Stimulated activated naive CD8-positive, alpha-beta T cell treated with anti-CD3 and anti-CD28 coated beads, Interleukin-15, amount 100 ng/mL, for 72 hours (primary cell): ENCODE results near the gene OLFM4.

ENCODE experiments used
- ATAC-seq: fragments of 150-1000 bp; cut with Tn5 transposase; 2 replicates; pipeline ENCODE4 v1.10.0; 2021; ENCODE audit warnings: mild to moderate bottlenecking, moderate library complexity
- DNase-seq, 2 donors: peaks; one replicate each; pipeline ENCODE4 v3.0.0; 2021 to 2022
- H3K27ac Mint-ChIP-seq, 2 donors: one replicate each; pipeline ENCODE4 v1.8.0; 2022; ENCODE audit warnings: mild to moderate bottlenecking in 2 of 2, mixed read lengths in 2 of 2, moderate library complexity in 2 of 2
- H3K27me3 Mint-ChIP-seq: one replicate; pipeline ENCODE4 v1.8.0; 2022; ENCODE audit warnings: mixed read lengths
- H3K4me1 Mint-ChIP-seq: one replicate; pipeline ENCODE4 v1.8.0; 2022; ENCODE audit warnings: mild to moderate bottlenecking, mixed read lengths
- H3K4me3 Mint-ChIP-seq, 2 donors: one replicate each; pipeline ENCODE4 v1.8.0; 2022; ENCODE audit warnings: mild to moderate bottlenecking in 2 of 2, mixed read lengths in 2 of 2, moderate library complexity in 1 of 2
- H3K9me3 Mint-ChIP-seq, 2 donors: one replicate each; pipeline ENCODE4 v1.8.0; 2022; ENCODE audit warnings: mixed read lengths in 2 of 2

Gene OLFM4

DNA sequence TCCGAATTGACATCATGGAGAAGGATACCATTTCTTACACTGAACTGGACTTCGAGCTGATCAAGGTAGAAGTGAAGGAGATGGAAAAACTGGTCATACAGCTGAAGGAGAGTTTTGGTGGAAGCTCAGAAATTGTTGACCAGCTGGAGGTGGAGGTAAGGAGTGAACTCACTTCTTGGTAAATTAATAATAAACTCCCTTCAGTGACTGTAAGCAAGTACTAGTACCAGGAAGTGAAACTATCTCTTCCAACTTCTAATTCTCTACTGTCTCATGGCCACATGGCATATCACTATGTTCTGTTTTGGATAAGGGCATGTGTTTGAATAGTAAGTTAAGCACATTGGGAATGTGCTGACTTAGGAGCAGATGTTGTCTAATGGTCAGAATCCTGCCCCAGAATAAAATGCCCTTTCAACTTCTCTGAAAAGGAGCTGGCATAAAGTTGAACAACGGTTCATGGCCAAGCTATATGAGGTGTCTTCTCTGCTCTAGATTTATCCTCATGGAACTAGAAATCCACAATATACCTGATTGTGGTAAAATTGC lies 13.4 kb downstream of the OLFM4 start:
- H3K27me3 Mint-ChIP-seq, result no peaks in the 10 kb centered on the region

DNA sequence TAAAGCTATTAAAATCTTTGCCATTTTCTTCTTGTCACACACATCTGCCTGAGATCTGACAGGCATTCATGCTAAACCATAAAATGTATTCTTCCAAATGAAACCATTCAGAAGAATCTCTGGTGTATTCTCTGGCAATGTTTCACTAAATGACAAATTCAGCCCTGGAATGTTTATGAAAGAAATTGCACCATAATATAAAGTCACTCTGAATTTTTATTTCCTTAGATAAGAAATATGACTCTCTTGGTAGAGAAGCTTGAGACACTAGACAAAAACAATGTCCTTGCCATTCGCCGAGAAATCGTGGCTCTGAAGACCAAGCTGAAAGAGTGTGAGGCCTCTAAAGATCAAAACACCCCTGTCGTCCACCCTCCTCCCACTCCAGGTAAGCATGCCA lies 14.3 kb downstream of the OLFM4 start:
- Mint-ChIP-seq H3K4me3 (no peak overlapping the region), H3K4me1 (no peaks in the 10 kb centered on the region), H3K27me3 (no peaks in the 10 kb centered on the region), H3K27ac (no peak overlapping the region), H3K9me3 (peaks cover 0 to 4% of the 10 kb centered on the region in 2 donors)
- DNase-seq (no peak), ATAC-seq (no peak)

More for the DNA sequence above, 13.4 kb downstream of the OLFM4 start:
- no peak overlapping the region for H3K4me3 Mint-ChIP-seq
- DNase-seq, result no peak
- no peaks in the 10 kb centered on the region for H3K4me1 Mint-ChIP-seq
- ATAC-seq, result no peak
- no peak overlapping the region for H3K27ac Mint-ChIP-seq
- peaks cover 0 to 2% of the 10 kb centered on the region in 2 donors for H3K9me3 Mint-ChIP-seq

DNA sequence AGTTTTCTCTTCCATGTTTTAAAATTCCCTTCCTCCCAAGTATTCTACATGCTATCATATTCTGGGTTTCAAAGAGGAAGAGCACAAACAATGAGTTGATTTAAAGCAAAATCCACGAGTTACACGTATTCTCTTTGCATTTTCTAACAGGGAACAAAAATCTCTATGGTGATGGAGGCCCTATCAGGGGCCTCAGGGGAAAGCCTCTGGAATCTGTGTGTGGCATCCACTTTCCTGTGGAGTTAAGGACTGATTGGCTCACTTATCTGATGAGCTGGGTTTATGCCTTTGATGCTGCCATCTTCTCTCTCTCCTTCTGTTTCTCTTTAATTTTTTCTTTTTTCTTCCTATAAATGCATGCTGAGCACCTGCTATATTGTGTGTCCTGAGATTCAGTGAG lies 14.8 kb downstream of the OLFM4 start:
- no peaks in the 10 kb centered on the region for H3K4me1 Mint-ChIP-seq
- no peaks in the 10 kb centered on the region for H3K27me3 Mint-ChIP-seq
- peaks cover 0 to 4% of the 10 kb centered on the region in 2 donors for H3K9me3 Mint-ChIP-seq
- no peak overlapping the region for H3K4me3 Mint-ChIP-seq
- no peak overlapping the region for H3K27ac Mint-ChIP-seq
- DNase-seq, result no peak
- ATAC-seq, result no peak

DNA sequence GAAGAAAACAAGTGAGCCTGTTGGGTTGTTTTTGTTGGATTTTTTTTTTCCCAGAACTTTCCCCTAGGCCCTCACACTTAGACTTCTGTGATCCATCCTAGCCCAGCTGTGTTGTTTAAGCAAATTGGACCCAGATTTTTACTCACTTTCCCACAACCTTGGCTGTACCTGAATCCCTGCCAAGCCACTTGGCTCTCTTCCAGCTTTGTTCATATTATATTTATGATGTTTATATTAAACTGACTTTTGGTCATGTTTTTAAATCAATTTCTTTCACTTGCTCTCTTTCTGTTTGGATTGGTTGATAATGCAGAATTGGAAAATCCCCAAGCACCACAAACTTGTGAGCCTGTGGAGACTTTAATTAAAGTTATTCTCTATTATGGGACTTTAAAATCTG lies 16.6 kb downstream of the OLFM4 start:
- no peak overlapping the region for H3K27ac Mint-ChIP-seq

DNA sequence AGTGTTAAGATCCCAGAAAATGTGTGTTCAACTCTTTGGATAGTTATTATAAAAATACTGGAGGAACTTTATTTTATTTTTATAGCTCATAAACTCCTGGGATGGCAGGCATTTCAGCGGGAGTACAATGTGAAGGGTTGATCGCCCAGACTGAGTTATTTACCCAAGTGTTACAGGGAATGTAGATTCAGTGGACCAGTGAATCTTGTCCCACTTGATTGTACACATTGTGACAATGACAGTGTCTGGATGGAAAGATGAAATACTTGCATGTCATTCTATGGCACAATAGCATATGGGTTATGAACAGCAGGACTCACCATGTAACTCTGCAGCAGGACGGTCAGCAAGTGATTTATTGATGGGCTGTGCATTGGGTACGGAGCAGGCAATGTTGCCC lies 20.3 kb downstream of the OLFM4 start:
- Mint-ChIP-seq H3K27ac (no peak overlapping the region), H3K4me1 (no peaks in the 10 kb centered on the region), H3K27me3 (no peaks in the 10 kb centered on the region), H3K4me3 (no peak overlapping the region), H3K9me3 (peaks cover 0 to 4% of the 10 kb centered on the region in 2 donors)
- ATAC-seq (no peak), DNase-seq (no peak)

More for the DNA sequence above, 16.6 kb downstream of the OLFM4 start:
- H3K9me3 Mint-ChIP-seq, result peaks cover 0 to 4% of the 10 kb centered on the region in 2 donors
- H3K4me1 Mint-ChIP-seq, result no peaks in the 10 kb centered on the region
- ATAC-seq (no peak), DNase-seq (no peak)
- no peak overlapping the region for H3K4me3 Mint-ChIP-seq
- no peaks in the 10 kb centered on the region for H3K27me3 Mint-ChIP-seq

DNA sequence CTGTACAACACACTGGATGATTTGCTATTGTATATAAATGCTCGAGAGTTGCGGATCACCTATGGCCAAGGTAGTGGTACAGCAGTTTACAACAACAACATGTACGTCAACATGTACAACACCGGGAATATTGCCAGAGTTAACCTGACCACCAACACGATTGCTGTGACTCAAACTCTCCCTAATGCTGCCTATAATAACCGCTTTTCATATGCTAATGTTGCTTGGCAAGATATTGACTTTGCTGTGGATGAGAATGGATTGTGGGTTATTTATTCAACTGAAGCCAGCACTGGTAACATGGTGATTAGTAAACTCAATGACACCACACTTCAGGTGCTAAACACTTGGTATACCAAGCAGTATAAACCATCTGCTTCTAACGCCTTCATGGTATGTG lies 21.5 kb downstream of the OLFM4 start:
- ATAC-seq (no peak), DNase-seq (no peak)
- H3K27me3 Mint-ChIP-seq, result no peaks in the 10 kb centered on the region
- no peak overlapping the region for H3K4me3 Mint-ChIP-seq
- no peak overlapping the region for H3K27ac Mint-ChIP-seq
- H3K4me1 Mint-ChIP-seq, result no peaks in the 10 kb centered on the region
- peaks cover 0 to 4% of the 10 kb centered on the region in 2 donors for H3K9me3 Mint-ChIP-seq

DNA sequence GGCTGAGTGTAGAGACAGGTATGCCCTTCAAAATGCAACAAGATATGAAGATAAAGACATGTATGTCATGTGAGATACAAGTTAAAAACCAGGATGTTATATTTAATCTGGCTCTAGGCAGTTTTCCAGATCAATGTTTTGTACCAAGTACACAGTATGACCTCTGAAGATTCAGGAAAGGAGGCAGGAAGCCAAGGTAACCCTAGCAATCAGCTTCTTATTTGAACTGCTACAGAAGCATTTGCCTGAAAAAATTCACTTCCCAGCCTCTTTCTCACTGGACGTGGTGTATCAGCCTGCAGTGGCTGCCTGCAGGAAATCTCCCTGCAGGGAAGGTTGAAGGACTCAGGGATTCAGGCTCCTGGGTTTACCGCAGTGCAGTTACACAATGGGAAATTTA lies 24.1 kb downstream of the OLFM4 start:
- no peak overlapping the region for H3K4me3 Mint-ChIP-seq
- no peaks in the 10 kb centered on the region for H3K27me3 Mint-ChIP-seq
- no peak overlapping the region for H3K27ac Mint-ChIP-seq
- ATAC-seq (no peak), DNase-seq (no peak)
- H3K4me1 Mint-ChIP-seq, result no peaks in the 10 kb centered on the region
- H3K9me3 Mint-ChIP-seq, result no peaks in the 10 kb centered on the region

DNA sequence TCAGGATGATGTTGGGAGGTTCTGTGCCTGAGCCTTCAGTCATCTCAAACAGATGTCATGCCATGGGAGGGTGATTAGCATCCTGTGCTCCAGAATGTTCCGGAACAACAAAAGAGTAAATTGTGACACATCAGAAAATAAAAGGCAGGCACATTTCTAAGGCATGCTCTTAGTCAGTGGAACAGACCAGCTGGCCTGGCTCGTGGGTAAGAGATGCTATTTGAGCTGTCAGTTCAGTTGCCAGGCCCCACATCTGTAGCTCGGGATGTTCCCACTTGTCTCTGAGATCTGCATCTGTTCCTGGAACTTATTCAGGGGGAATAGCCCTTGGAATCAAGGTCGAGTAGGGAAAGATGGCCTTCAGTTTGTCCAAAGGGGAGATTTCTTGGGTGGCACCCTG lies 26.0 kb downstream of the OLFM4 start:
- no peaks in the 10 kb centered on the region for H3K9me3 Mint-ChIP-seq
- H3K4me1 Mint-ChIP-seq, result no peaks in the 10 kb centered on the region
- no peak overlapping the region for H3K4me3 Mint-ChIP-seq
- ATAC-seq (no peak), DNase-seq (no peak)
- H3K27ac Mint-ChIP-seq, result no peak overlapping the region
- no peaks in the 10 kb centered on the region for H3K27me3 Mint-ChIP-seq

DNA sequence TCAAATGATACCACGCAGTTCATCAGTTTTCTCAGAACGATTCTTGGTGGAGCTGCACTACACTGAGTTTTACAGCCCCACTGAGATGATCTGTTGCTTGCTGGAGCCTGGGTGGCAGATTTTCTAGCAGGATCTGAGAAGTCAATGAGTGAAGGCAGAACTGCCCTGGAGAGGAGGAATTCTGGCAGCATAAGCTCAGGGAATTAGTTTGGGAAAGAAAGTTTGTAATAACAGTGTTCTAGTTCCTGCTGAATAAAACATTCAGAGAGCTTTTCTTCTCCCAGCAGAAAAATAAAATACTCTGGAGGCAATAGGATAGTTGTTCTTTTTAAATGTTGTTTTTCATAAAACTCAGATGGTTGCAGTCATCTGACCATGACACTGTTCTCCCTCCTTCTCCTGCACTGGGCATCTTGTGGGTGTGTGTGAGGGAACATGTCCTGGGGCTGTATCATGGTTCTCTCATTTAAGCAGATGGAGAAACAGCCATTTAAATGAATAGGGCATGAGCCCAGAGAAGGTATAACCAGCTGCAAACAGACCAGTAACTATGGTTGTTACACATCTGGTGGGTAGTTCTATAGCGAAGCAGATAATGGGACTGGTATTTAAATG lies 29.6 kb downstream of the OLFM4 start:
- no peaks in the 10 kb centered on the region for H3K27me3 Mint-ChIP-seq
- H3K9me3 Mint-ChIP-seq, result no peaks in the 10 kb centered on the region
- H3K27ac Mint-ChIP-seq, result no peak overlapping the region
- no peak for ATAC-seq
- H3K4me1 Mint-ChIP-seq, result no peaks in the 10 kb centered on the region
- DNase-seq, result no peak
- H3K4me3 Mint-ChIP-seq, result no peak overlapping the region

DNA sequence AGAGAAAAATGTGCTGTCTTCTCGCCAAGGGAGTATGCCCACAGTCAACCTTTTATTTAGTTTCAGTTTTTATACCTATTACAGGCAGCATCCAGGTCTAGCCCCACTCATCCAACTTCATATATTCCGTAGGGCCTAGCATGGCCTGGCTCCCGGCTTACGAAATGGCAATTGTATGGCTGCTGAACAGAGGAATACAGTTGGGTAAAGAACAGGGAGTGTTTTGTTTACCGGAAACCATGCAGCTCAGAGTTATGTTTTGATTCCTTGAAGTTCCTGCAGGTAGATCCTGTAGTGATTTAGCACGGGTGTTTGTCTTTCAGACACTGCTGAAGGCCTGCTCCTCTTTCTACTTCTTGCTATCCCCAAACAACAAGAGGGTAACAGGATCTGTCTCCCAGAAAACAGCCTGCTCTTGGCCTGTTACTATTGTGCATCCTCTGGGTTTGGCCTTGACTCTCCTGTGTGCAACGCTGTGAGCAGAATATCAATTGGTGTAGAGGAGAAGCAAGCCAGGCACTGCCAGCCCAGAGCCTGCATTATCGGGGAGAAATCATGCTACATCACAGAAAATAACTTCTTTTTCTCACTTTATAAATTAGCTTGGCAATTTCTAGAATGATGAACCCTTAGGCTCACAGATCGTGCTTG lies 32.4 kb downstream of the OLFM4 start:
- no peak for DNase-seq
- Mint-ChIP-seq H3K4me3 (no peak overlapping the region), H3K4me1 (no peaks in the 10 kb centered on the region), H3K27ac (no peak overlapping the region), H3K27me3 (no peaks in the 10 kb centered on the region), H3K9me3 (peaks cover 0 to 6% of the 10 kb centered on the region in 2 donors)
- ATAC-seq, result no peak

DNA sequence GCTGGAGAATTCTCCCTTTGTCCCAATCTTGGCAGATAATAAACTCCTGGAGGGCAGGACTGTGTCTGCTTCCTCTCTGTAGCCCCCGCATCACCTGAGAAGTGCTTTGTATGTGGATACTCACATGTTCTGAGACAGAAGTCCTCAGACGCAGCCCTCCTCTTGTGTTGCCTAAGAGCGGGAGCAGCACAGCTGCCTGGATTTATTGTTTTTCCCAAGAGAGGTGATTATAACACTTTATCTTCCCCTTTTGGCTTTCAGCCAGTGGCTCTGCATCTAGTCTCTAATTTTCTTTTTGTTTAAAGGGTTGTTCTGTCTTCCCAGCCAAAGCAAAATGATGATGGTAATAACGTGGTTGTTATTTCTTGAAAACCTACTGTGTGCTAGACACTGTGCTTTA lies 36.1 kb downstream of the OLFM4 start:
- Mint-ChIP-seq H3K4me1 (no peaks in the 10 kb centered on the region), H3K27ac (no peak overlapping the region), H3K4me3 (no peak overlapping the region), H3K27me3 (no peaks in the 10 kb centered on the region), H3K9me3 (peaks cover 0 to 6% of the 10 kb centered on the region in 2 donors)
- no peak for ATAC-seq
- DNase-seq, result no peak

DNA sequence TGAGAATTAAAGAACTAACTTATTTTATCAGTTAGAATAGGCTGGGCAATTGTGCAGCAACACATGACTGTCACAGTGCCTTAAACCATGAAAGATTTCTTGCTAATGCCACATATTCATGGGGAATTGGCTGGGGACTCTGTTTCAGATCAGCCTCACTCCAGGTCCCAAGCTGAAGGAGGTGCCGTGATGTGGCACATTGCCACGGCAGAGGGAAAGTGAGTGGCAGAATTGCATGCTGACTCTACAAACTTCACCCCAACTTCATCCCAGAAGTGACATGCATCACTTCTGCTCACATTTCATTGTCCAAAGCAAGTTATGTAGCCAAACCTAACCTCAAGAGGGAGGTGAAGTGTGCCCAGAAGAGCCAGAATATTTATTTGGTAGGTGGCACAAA lies 37.8 kb downstream of the OLFM4 start:
- Mint-ChIP-seq H3K9me3 (peaks cover 0 to 6% of the 10 kb centered on the region in 2 donors), H3K27ac (no peak overlapping the region), H3K4me1 (no peaks in the 10 kb centered on the region), H3K27me3 (no peaks in the 10 kb centered on the region), H3K4me3 (no peak overlapping the region)
- no peak for ATAC-seq
- no peak for DNase-seq

DNA sequence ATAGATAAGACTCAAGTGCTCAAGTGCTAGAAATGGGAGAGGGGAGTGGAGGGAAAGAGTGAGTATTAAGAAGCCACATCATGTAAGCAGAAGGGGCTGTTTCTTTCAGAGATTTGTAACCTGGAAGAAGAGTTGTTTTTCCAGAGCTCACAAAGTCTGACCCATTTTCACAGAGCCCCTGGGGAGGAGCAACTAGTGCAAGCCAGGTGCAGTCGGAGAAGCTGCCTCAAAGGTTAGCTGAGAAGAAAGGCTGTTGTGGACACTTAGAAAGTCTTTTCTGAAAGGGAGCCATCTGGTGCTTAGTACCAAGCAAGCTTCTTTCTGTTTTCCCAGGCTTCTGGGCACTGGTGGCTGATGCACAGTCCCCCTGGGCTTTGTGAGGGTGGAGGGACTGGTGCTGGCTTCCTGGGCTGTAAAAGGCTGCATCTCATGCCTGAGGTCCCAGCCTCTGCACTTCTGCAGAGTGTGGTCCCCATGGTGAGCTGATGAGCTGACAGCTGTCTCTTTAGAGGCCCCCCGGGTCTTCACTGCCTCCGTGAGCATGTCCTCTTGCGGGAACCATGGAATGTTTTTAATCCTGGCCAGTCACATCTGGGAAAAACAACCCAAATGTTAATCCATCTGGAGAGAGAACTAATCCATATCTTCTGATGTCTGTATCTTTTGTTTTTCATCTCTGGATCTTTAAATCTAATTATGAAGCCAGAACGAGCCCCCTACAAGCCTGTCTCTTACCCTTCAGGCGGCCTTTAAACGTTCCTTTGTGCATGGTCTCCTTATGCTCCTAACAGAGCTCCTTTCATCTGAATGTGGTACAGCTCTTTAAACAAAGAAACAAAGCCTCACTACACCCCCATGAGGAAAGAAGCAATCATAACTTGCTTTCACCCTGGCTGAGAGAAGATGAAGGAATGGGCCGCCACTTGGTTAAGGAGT lies 40.2 kb downstream of the OLFM4 start:
- ATAC-seq, result no peak
- H3K27me3 Mint-ChIP-seq, result no peaks in the 10 kb centered on the region
- no peak overlapping the region for H3K27ac Mint-ChIP-seq
- H3K4me3 Mint-ChIP-seq, result no peak overlapping the region
- H3K9me3 Mint-ChIP-seq, result peaks cover 0 to 6% of the 10 kb centered on the region in 2 donors
- H3K4me1 Mint-ChIP-seq, result no peaks in the 10 kb centered on the region
- DNase-seq, result no peak

DNA sequence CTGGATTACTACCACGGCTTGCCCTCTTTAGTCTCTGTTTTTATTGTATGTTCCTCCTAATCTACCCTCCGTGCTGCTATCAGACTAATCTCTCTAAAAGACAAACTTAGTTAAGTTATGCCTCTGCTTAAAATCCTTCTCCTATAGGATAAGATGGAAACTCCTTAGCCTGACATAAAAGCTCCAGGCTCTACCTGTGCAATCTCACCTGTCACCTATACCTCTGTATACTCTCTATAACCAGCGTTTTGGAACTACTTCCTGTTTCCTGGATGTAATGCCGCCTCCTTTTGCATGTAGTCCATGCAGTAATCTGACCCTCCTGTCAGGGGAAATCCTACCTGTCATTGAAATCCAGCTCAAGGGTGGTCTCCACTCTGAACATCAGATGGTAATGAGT lies 41.2 kb downstream of the OLFM4 start:
- DNase-seq (no peak), ATAC-seq (no peak)
- no peak overlapping the region for H3K4me3 Mint-ChIP-seq
- H3K27me3 Mint-ChIP-seq, result no peaks in the 10 kb centered on the region
- H3K27ac Mint-ChIP-seq, result peak overlapping the region in 1 of 2 donors; percentile 25
- no peaks in the 10 kb centered on the region for H3K4me1 Mint-ChIP-seq
- H3K9me3 Mint-ChIP-seq, result no peaks in the 10 kb centered on the region

DNA sequence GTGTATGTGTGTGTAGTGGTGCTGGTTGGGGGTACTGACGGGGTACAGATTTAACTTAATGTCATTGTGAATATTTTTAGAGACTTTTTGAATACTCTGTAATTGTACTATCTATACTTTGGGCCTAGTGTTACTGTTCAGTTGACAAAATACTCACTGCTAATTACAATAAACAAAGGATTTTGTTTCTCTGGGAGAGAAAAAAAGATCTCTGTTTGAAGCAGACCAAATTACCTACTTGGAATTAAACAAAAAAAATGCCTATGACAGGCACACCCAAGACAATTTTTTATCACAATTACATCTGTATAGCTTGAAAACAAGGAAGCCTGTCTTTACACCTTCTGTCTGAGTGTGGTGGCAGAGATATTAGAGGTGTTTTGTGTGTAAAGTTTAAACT lies 45.1 kb downstream of the OLFM4 start:
- no peak overlapping the region for H3K4me3 Mint-ChIP-seq
- no peak for ATAC-seq

DNA sequence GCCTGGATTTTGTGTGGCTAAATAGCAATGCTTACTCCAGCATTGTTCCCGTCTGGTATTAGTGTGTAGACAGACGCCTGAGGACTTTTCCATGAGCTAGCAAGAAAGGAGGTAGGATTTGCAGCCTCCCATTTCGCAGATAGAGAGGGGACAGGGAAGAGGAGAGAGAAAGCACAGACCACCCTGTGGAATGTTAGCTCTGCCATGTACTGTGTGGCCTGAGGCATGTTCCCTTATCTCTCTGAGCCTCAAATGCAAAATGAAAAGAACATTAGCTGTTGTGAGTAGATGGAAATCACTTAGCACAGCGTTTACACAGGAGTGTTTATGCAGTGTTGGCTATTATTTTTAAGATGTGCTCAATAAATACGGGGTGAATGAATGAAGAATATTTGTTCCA lies 45.5 kb downstream of the OLFM4 start:
- Mint-ChIP-seq H3K9me3 (no peaks in the 10 kb centered on the region), H3K27ac (no peak overlapping the region), H3K4me3 (no peak overlapping the region), H3K27me3 (no peaks in the 10 kb centered on the region), H3K4me1 (no peaks in the 10 kb centered on the region)
- no peak for ATAC-seq
- no peak for DNase-seq

More for the DNA sequence above, 45.1 kb downstream of the OLFM4 start:
- no peak for DNase-seq
- Mint-ChIP-seq H3K4me1 (no peaks in the 10 kb centered on the region), H3K27ac (no peak overlapping the region), H3K9me3 (no peaks in the 10 kb centered on the region), H3K27me3 (no peaks in the 10 kb centered on the region)
